ENCODE measurements around the gene DLX1. TPM values are rescaled to one million over a fixed set of nuclear protein-coding genes. Genes with fewer than 3 reads are reported as not detected.
"Not testable (repeated sequence)": the region's sequence is repeated elsewhere in the genome, so short reads cannot be mapped to it uniquely, and the experiment has no call there.

The DLX1 gene
- total RNA-seq, 1 donor from 2014 or later, result not detected

DNA sequence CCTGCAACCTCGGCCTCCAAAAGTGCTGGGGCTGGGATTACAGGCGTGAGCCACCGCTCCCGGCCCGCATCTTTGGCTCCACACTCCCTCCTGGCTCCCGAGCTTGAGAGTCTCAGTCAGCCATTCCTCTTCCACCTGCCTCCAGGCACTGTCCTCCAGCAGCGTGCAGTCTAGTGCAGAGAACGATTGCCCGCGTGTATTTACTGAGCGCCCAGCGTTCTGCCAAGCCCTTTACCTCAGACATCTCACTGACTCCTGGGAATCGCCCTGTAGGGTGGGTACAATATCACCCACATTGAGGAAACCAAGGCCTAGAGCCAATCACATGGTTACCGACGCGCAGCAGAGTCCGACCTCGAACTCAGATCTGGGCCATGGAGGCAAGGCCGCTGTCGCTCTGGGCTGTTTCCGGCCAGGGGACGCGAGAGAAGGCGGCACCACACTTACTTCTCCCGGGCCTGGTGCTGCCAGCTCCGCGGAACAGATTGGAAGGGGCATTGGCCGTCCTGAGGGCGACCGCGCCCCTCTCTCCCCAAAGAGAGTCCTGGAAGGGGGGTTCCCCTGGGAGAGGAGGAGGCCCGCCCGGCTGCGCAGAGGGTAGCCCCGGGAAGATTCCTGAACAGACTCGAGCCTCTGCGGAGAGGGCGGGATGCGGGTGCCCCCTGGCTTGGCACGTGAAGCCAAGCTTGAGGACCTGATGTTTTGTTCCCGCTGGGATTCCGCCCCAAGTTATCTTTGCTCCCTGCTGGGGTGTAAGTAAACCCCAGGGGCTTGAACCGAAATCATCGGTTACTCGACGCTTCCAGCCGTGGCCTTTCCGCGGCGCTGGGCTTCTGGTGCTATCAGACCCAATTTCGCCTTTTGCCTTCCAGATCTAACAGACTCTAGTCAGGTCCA lies 22.6 kb downstream of the DLX1 start:
- ATAC-seq (no peak), DNase-seq (no peak)
- intact Hi-C loops (cut with micrococcal nuclease), result no loop called here

DNA sequence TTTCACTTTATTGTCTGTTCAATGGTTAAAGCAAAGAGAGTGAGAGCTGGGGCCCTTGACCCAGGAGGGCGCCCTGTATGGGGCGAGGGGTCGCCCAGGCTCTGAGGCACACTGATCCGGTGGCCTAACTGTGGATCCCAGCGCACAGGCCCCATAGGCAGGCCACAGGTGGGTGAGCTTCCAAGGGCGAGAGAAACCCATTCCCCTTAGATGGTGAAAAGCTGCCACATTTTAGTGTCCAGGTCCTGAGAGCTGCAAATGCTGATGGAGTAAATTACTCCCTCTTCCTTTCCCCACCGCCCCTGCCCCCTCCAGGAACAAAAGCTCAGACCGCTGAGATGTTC lies 23.3 kb downstream of the DLX1 start:
- DNase-seq (no peak), ATAC-seq (no peak)
- intact Hi-C loops (cut with micrococcal nuclease), result no loop called here

DNA sequence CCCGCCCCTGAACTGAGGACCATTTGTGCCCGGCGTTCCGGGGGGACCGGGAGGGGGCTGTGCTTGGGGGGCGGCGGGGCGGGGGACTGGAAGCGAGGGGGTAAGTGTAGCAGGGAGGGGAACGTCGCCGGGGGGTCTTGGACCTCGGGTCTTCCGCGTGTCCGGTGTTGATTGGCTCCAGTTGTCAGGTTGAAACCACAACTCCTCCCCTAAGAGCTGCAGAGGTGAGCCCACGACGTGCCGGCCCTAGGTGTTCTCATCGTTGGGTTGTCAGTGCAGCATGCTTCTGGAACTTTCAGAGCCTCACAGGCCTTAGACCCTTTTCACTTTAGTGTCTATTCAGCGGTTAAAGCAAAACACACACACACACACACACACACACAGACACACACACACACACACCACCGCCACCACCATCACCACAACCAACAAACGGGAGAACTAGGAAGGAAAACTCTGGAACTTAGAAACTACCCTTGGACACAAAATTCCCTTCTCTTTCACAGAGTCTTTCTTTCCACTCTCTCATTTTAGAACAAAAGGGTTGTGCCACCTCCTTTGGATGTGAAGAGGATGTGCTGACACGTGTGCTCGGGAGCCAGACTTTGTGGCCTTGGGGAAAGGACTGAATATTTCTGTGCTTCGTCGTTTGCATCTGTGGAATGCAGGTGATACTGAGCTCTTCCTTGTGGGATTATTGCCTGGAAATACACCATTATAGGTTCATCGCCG lies 24.1 kb downstream of the DLX1 start:
- intact Hi-C loops (cut with micrococcal nuclease), result no loop called here
- no peak for ATAC-seq
- no peak for DNase-seq

DNA sequence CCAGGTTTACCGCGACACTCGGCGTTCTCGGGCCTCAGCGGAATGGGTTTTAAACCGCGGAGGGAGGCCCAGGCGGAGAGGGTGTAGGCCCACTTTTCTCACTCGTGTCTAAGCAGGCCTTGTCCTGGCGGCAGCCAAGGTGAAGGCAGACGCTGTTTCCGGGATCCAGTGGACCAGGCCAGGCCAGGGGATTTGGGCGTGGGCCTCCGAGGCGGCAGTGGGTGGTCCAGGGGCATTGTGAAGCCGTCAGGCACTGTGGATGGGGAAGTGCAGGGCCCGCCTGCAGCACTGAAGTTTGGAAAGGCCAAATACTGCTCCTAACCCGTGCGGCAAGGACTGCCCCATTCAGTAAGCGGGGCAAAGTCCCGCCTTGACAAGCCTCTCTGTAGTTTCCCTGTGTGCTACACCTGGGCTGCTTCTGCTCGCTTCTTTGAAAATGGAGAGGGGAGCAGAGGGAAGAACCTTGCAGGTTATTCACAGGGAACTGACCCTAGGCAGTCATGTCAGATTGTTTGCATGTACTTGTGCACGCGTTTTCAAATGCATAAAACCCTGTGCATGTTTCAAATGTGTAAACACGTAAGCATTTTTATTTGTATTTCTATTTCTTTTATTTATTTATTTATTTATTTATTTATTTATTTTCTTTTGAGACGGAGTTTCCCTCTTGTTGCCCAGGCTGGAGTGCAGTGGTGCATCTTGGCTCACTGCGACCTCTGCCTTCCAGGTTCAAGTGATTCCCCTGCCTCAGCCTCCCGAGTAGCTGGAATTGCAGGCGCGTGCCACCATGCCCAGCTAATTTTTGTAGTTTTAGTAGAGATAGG lies 24.9 kb downstream of the DLX1 start:
- no peak for ATAC-seq
- intact Hi-C loops (cut with micrococcal nuclease), result loop anchor here (10.0 kb wide), 1 partner anchor 515 kb away; no protein-coding TSS in a partner anchor
- DNase-seq, result no peak

DNA sequence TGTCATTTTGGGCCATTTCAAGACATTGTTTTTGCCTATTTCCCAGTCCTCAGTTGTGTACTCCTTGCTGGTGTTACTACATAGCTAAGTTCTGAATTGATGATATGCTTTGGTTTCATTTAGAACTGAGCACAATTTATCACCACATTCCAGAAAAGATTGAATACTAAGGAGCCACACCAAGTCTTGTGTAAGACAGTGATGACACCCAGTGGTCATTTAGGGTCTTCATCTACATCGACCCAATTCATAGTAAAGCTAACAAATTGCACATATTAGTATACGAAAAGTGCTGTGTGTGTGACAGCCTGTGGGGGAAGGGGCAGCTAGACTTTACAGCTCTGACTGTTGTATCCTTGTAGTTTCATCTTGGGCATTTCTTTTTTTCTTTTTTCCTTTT lies 28.3 kb downstream of the DLX1 start:
- DNase-seq, result no peak
- ATAC-seq, result peak; percentile 21
- intact Hi-C loops (cut with micrococcal nuclease), result loop anchor here (10.0 kb wide), 1 partner anchor 519 kb away; no protein-coding TSS in a partner anchor

DNA sequence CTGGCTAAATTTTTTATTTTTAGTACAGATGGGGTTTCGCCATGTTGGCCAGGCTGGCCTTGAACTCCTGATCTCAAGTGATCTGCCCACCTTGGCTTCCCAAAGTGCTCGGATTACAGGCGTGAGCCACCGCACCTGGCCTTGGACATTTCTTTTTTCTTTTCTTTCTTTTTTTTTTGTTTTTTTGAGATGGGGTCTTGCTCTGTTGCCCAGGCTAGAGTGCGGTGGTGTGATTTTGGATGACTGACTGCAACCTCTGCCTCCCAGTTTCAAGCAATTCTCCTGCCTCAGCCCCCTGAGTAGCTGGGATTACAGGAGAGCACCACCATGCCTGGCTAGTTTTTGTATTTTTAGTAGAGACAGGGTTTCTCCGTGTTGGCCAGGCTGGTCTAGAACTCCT lies 28.9 kb downstream of the DLX1 start:
- ATAC-seq, DNase-seq: not testable (repeated sequence)
- intact Hi-C loops (cut with micrococcal nuclease), result loop anchor here (10.0 kb wide), 1 partner anchor 519 kb away; no protein-coding TSS in a partner anchor

DNA sequence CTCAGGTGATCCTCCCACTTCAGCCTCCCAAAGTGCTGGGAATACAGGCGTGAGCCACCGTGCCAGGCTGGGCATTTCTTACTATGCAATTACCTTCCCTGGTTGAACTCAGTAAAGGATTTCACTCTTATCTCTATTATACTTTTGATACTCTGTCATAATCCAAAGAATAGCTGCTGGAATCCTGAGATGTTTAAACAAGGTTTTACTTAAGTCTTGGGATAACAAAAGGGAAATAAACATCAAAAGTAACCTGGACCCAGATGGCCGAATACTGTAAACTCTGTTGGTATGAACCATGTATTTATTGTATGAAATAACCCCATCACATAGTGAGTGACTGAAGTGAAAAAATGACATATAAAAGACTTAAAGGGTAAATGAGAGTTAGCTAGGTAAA lies 29.3 kb downstream of the DLX1 start:
- DNase-seq (no peak), ATAC-seq (no peak)
- intact Hi-C loops (cut with micrococcal nuclease), result loop anchor here (10.0 kb wide), 1 partner anchor 520 kb away; no protein-coding TSS in a partner anchor

DNA sequence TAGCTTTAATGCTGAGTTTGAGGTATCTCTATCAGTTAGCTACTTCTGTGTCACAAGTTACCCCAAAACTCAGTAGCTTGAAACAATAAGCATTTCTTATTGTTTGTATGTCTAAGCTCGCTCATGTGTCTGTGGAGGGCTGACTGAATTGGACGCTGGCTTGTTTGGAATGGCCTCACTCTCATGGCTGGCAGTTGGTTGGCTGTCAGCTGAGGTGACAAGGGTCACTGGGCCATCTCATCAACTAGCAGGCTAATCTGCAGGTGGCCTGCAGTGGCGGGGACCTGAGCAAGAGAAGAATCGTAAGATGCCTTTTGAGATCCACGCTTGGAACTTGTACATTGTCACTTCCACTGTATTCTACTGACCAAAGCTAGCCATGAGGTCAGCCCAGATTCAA lies 30.8 kb downstream of the DLX1 start:
- ATAC-seq (no peak), DNase-seq (no peak)
- intact Hi-C loops (cut with micrococcal nuclease), result loop anchor here (10.0 kb wide), 1 partner anchor 521 kb away; no protein-coding TSS in a partner anchor

DNA sequence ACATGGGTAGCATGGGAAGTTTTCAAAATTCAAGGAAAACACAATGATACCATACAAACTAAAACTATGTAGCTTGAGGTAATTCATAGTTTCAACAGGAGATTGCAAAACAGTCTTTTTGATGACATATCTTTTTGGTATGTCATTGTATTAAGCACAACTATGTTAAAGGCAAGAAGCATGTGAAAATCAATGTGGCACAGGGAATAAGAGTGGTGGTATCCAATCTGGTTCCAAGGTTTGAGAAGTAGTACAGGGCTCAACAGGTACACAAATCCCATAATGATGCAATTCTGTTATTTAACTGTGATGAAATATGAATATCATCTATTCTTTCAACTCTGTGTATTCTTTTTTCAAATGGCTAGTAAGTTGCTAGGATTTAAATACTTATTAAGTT lies 33.8 kb downstream of the DLX1 start:
- DNase-seq (no peak), ATAC-seq (no peak)
- intact Hi-C loops (cut with micrococcal nuclease), result loop anchor here (10.0 kb wide), 1 partner anchor 524 kb away; no protein-coding TSS in a partner anchor

DNA sequence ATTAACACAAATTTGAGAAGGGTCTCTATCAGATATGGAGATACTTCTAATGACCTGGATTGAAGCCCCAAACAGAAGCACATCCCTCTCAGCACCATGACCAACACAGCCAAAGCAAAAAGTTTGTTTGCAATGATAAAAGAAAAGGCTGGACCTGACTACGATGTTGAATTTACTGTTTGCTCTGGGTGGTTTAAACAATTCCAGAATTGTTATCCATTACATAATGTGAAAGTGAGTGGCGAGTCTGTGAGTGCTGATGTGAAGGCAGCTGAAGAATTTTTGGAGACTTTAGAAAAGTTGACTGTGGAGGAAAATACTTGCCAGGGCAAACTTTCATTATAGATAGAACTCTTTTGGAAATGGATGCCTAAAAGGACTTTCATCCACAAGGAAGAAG lies 34.8 kb downstream of the DLX1 start:
- DNase-seq (no peak), ATAC-seq (no peak)
- intact Hi-C loops (cut with micrococcal nuclease), result no loop called here

DNA sequence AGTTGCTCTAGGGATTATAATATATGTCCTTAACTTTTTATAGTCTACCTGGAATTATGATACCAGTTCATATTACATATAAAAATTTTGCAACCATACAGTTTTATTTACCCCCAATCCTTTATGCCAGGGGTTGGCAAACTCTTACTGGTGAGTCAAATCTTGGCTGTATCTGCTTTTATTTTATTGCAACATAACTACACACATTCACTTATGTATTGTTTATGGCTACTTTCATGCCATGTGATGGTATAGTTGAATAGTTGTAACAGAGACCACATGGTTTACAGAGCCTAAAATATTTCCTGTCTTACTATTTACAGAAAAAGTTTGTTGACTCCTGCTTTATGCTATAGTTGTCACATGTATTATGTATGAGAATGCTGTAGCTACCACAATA lies 43.2 kb downstream of the DLX1 start:
- ATAC-seq, result no peak
- no peak for DNase-seq
- intact Hi-C loops (cut with micrococcal nuclease), result no loop called here

DNA sequence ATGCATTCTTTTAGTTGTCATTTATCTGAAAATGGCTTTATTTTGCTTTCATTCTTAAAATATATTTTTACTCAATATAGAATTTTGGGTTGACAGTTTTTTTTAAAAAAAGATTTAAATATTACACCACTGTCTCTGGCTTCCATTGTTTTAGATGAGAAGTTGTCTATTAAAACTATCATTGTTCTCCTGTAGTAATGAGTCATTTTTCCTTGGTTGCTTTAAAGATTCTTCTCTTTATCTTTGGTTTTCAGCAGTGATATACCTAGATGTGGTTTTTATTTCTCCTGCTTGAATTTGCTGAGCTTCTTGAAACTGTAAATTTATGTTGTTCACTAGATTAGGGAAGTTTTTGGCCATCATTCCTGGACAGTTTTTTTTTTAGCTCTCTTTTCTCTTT lies 44.1 kb downstream of the DLX1 start:
- DNase-seq, result no peak
- no peak for ATAC-seq
- intact Hi-C loops (cut with micrococcal nuclease), result no loop called here

DNA sequence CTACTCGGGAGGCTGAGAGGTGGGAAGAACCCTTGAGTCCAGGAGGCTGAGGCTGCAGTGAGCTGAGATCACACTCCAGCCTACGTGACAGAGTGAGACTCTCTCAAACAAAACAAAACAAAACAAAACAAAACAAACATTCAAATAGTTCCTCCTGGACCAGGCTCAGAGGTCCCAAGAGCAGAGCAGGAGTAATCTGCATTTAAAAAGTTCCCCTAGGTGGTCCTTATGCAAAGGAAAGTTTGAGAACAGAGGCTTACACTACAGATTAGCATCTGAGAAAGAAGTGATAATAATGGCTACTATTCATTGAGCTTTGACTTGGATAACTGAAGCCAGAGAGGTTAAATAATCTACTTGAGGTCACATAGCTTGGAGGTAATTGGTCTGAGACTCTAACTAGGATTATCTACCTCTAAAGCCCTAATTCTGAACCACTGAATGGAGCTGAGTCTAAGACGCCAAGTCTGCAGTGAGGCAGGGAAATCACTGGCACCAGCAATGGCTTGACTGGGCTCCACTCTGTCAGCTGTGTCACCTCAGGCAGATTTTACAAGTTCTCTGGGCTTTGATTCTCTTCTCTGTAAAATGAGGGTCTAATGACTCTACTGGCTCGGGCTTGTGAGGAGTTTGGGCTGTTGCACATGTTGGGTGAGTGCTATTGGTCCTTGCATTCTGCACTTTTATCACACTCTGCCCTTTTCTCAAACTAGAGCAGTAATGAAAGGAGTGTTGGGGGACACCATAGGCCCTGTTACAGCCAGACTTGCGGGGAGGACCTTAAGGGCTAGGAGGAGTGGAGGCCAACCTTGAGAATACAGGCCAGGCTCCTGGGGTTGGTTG lies 46.6 kb downstream of the DLX1 start:
- intact Hi-C loops (cut with micrococcal nuclease), result no loop called here
- DNase-seq, result no peak
- ATAC-seq, result no peak

DNA sequence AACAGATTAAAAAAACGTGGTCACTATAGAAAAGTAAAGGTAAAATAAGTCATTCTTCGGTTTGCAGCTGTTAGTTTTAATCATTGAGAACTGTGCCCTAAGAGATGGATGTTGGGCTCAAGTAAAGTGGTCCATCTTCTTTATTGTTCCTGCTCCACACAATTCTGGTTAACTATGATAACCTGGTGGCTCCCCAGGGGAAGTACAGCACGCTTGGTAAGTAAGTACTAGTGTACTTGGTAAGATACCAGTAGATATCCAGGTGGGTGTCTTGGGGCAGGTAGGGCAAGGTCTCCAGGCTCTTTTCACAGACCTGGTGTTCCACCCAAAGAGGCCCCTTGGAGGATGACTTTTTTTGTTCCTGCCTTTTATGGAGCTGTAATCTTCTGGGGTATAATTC lies 49.0 kb downstream of the DLX1 start:
- intact Hi-C loops (cut with micrococcal nuclease), result no loop called here
- no peak for ATAC-seq
- DNase-seq, result no peak

DNA sequence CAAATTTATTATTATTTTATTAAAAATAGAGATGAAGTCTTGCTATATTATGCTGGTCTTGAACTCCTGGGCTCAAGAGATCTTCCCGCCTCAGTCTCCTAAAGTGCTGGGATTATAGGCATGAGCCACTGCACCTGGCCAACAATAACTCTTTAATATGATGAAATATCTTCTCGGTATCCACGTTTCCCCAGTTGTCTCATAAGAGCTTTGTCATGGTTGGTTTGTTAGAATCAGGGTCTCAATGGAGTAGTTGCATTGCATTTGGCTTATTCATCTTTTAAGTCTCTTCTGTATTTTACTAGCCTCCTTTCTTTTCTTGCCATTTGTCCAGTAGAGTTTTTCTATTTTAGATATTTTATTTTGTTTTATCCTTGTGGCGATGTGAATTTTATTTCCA lies 50.1 kb downstream of the DLX1 start:
- no peak for ATAC-seq
- DNase-seq, result no peak
- intact Hi-C loops (cut with micrococcal nuclease), result no loop called here

DNA sequence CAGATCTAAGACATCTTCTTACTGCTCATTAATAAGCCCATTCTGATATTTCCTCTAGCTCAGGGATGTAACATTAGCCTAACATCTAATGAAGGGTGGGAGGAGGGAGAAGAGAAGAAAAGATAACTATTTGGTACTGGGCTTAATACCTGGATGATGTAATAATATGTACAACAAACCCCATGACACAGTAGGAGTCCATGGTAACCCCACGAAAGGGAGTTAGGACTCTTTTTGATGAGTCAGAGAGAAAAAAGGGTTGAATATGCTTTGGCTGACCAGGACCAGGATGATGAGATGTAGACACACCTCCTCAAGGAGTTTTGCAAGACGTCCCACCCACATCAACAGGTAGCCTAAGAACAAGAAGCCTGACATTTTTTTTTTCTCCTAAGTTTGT lies 51.8 kb downstream of the DLX1 start:
- intact Hi-C loops (cut with micrococcal nuclease), result no loop called here

DNA sequence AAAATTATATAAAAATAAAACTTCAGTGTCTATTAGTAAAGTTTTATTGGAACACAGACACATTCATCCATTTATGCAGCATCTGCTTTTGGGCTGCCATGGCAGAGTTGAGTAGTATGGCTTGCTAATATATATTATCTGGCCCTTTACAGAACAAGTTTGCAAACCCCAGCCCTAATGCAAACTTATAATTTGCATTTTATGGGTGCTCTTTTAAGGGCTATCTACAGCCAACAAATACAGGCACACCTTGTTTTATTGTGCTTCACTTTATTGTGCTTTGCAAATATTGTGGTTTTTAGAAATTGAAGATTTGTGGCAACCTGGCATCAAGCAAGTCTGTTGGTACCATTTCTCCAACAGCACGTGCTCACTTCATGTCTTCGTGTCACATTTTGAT lies 52.6 kb downstream of the DLX1 start:
- intact Hi-C loops (cut with micrococcal nuclease), result no loop called here

More for the DNA sequence above, 51.8 kb downstream of the DLX1 start:
- ATAC-seq (no peak), DNase-seq (no peak)

DNA sequence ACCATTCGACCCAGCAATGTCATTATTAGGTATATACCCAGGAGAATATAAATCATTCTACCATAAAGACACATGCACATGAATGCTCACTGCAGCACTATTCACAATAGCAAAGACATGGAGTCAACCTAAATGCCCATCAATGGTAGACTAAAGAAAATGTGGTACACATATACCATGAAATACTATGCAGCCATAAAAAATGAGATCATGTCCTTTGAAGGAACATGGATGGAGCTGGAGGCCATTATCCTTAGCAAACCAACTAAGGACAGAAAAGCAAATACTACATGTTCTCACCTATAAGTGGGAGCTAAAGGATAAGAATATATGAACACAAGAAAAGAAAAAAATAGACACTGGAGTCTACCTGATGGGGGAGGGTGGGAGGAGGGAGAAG lies 53.4 kb downstream of the DLX1 start:
- ATAC-seq; intact Hi-C loops (cut with micrococcal nuclease): not testable (repeated sequence)

More for the DNA sequence above, 52.6 kb downstream of the DLX1 start:
- DNase-seq, result no peak
- ATAC-seq, result no peak

More for the DNA sequence above, 53.4 kb downstream of the DLX1 start:
- DNase-seq, result not testable (repeated sequence)
